K562 (cell line): ENCODE data around the gene TMEM205. TPM values are rescaled to one million over a fixed set of nuclear protein-coding genes. Genes with fewer than 3 reads are reported as not detected.

Experiments used
- ATAC-seq: fragments of 200-7000 bp; cut with Tn5 transposase; 3 replicates; pipeline ENCODE4 v1.9.1; 2020; ENCODE audit warnings: moderate library complexity
- BruUV-seq: library from RNA; stranded (reverse); fragments of 400-500 nt; replicated peaks from 2 replicates; lab custom pipeline; 2021; lab: Mats Ljungman, UMichigan
- CTCF ChIA-PET: fragments of 300-600 bp; formaldehyde crosslinking; extraction: SDS; loops from one replicate; lab custom pipeline; 2021; ENCODE audit warnings: low intra/inter-chr PET ratio; lab: Yijun Ruan, JAX
- POLR2A ChIA-PET: fragments of 300-600, 350-650 bp; sonication (Branson Sonifier 250); formaldehyde crosslinking; extraction: SDS; loops from one replicate; lab custom pipeline; 2021; ENCODE audit warnings: antibody characterized with exemption, inconsistent platforms; lab: Yijun Ruan, JAX
- DNase-seq, 4 experiments: peaks; one replicate each; pipeline versions ENCODE4 v3.0.0 to v3.0.0-alpha.2; 2011 to 2018; ENCODE audit warnings: low spot score in 3 of 4, mixed read lengths in 3 of 4; ENCODE audit errors: extremely low read depth in 1 of 4
- FAIRE-seq: peaks from 2 replicates; lab custom pipeline; 2011; peaks lifted over from hg19 to GRCh38; lab: Jason Lieb, UNC
- H2AFZ ChIP-seq: 2 replicates; pipeline ENCODE4 v1.6.0; 2011; ENCODE audit warnings: low read depth, low read length, control low read depth, inconsistent platforms
- H3K27ac ChIP-seq: fragments of 200-600 bp; 3 replicates; pipeline ENCODE4 v1.8.0; 2011; ENCODE audit warnings: low read depth, mild to moderate bottlenecking, control low read depth, inconsistent platforms, low read length, moderate library complexity, mixed read lengths; ENCODE audit errors: extremely low read depth
- H3K27me3 ChIP-seq, 2 experiments: fragments of 300-600 bp in 1 of 2; 2 replicates in 1 of 2; 3 replicates in 1 of 2; pipeline versions ENCODE4 v1.6.0 to v1.8.0; 2011; ENCODE audit warnings: inconsistent platforms in 2 of 2, low read length in 2 of 2, mild to moderate bottlenecking in 1 of 2, mixed read lengths in 1 of 2, moderate library complexity in 1 of 2; ENCODE audit not compliant: control insufficient read depth in 2 of 2, insufficient read depth in 2 of 2
- H3K36me3 ChIP-seq: fragments of 300-600 bp; 3 replicates; pipeline ENCODE4 v1.8.0; 2011; ENCODE audit warnings: mild to moderate bottlenecking, low read length, inconsistent platforms; ENCODE audit not compliant: control insufficient read depth, insufficient read depth
- H3K4me1 ChIP-seq, 2 experiments: fragments of 200-600 bp in 1 of 2; replicated peaks in 1 of 2; 2 replicates in 1 of 2; 3 replicates in 1 of 2; pipeline versions ENCODE4 v1.5.1 to v1.8.0; 2011; ENCODE audit warnings: inconsistent platforms in 2 of 2, low read length in 2 of 2, mild to moderate bottlenecking in 1 of 2, mixed read lengths in 1 of 2, moderate library complexity in 1 of 2; ENCODE audit not compliant: control insufficient read depth in 2 of 2, insufficient read depth in 2 of 2
- H3K4me2 ChIP-seq: 2 replicates; pipeline ENCODE4 v1.6.1; 2011; ENCODE audit warnings: low read length, control low read depth, inconsistent platforms, mixed read lengths; ENCODE audit not compliant: insufficient read depth
- H3K4me3 ChIP-seq: fragments of 200-600 bp; sonication (generic), shearing (Covaris generic); 2 replicates; pipeline ENCODE4 v1.5.1; 2016; ENCODE audit warnings: control low read depth, inconsistent platforms
- H3K79me2 ChIP-seq: fragments of 200-600 bp; 3 replicates; pipeline ENCODE4 v1.8.0; 2011; ENCODE audit warnings: low read length, inconsistent platforms; ENCODE audit not compliant: control insufficient read depth, insufficient read depth
- H3K9ac ChIP-seq, 2 experiments: 2 replicates each; pipeline versions ENCODE4 v1.6.0 to v1.6.1; 2011; ENCODE audit warnings: low read depth in 2 of 2, low read length in 2 of 2, control low read depth in 1 of 2, inconsistent platforms in 1 of 2, mild to moderate bottlenecking in 1 of 2, mixed read lengths in 1 of 2; ENCODE audit not compliant: insufficient read depth in 1 of 2
- H3K9me1 ChIP-seq: one replicate; pipeline ENCODE4 v1.6.0; 2011; ENCODE audit warnings: inconsistent platforms, mild to moderate bottlenecking, low read length, moderate library complexity; ENCODE audit not compliant: control insufficient read depth, insufficient read depth
- H3K9me3 ChIP-seq: replicated peaks from 2 replicates; pipeline ENCODE4 v1.5.1; 2011; ENCODE audit warnings: low read depth, low read length, inconsistent platforms; ENCODE audit not compliant: control insufficient read depth, insufficient read depth
- H4K20me1 ChIP-seq: replicated peaks from 2 replicates; pipeline ENCODE4 v1.6.1; 2011; ENCODE audit warnings: low read length, inconsistent platforms, mixed read lengths; ENCODE audit not compliant: control insufficient read depth, insufficient read depth
- BRD9 ChIP-seq: fragments of 450-650 bp; IDR thresholded peaks from 2 replicates; pipeline ENCODE4 v1.6.1; 2018; ENCODE audit warnings: low read depth; ENCODE audit not compliant: partially characterized antibody
- CXXC5 ChIP-seq: fragments of 250-450 bp; sonication (Bioruptor Pico); IDR thresholded peaks from 2 replicates; pipeline ENCODE4 v1.8.0; 2022; ENCODE audit warnings: inconsistent platforms, mild to moderate bottlenecking, moderate library complexity
- ELF4 ChIP-seq: fragments of 450-650 bp; formaldehyde crosslinking; IDR thresholded peaks from 2 replicates; pipeline ENCODE4 v1.4.0; 2022; ENCODE audit warnings: missing genetic modification characterization
- GABPA ChIP-seq: fragments of 200-800 bp; sonication (Bioruptor generic); conservative IDR thresholded peaks from 2 replicates; pipeline ENCODE4 v1.6.1; 2016; ENCODE audit warnings: low read depth, missing genetic modification characterization, missing compliant biosample characterization
- IRF9 ChIP-seq: fragments of 450-650 bp; IDR thresholded peaks from 2 replicates; pipeline ENCODE4 v1.6.1; 2016; ENCODE audit warnings: missing biosample characterization, missing genetic modification characterization
- MTA1 ChIP-seq: fragments of 450-650 bp; IDR thresholded peaks from 2 replicates; pipeline ENCODE4 v1.6.1; 2017; ENCODE audit warnings: borderline replicate concordance
- MYBL2 ChIP-seq, 2 experiments: fragments of 450-650 bp in 1 of 2; sonication (generic) in 1 of 2; formaldehyde crosslinking in 1 of 2; IDR thresholded peaks; 2 replicates each; pipeline versions ENCODE4 v1.6.1 to v1.8.1; 2017 to 2022; ENCODE audit warnings: borderline replicate concordance in 1 of 2, inconsistent platforms in 1 of 2, low read depth in 1 of 2, mild to moderate bottlenecking in 1 of 2, missing genetic modification reagents in 1 of 2, moderate library complexity in 1 of 2
- NFIC ChIP-seq: fragments of 450-650 bp; IDR thresholded peaks from 2 replicates; pipeline ENCODE4 v1.6.1; 2017; ENCODE audit warnings: mild to moderate bottlenecking, inconsistent platforms
- PKNOX1 ChIP-seq: fragments of 450-650 bp; IDR thresholded peaks from 2 replicates; pipeline ENCODE4 v1.6.1; 2016
- RCOR1 ChIP-seq, 2 experiments: IDR thresholded peaks; 2 replicates each; pipeline ENCODE4 v1.6.1; 2012; ENCODE audit warnings: low read depth in 2 of 2, low read length in 2 of 2, borderline replicate concordance in 1 of 2, improper control_type of control experiment in 1 of 2
- SOX6 ChIP-seq: fragments of 450-650 bp; IDR thresholded peaks from 2 replicates; pipeline ENCODE4 v1.6.1; 2014; ENCODE audit warnings: mild to moderate bottlenecking
- SRF ChIP-seq, 2 experiments: fragments of 250-450, 450-650 bp in 1 of 2; sonication (Bioruptor Pico) in 1 of 2; sonication (generic) in 1 of 2; formaldehyde crosslinking; IDR thresholded peaks; 2 replicates each; pipeline versions ENCODE4 v1.5.0 to v1.5.1; 2020 to 2022; ENCODE audit warnings: mild to moderate bottlenecking in 1 of 2, missing genetic modification reagents in 1 of 2
- TCF15 ChIP-seq: fragments of 250-450 bp; sonication (Bioruptor Pico); IDR thresholded peaks from 2 replicates; pipeline ENCODE4 v1.8.0; 2022; ENCODE audit warnings: moderate library complexity, mild to moderate bottlenecking, inconsistent platforms
- TRIM24 ChIP-seq, 2 experiments: fragments of 450-650 bp; IDR thresholded peaks; 2 replicates each; pipeline ENCODE4 v1.6.1; 2016
- ZNF165 ChIP-seq: fragments of 250-450 bp; sonication (Bioruptor Pico); IDR thresholded peaks from 2 replicates; pipeline ENCODE4 v1.4.0; 2020; ENCODE audit warnings: borderline replicate concordance
- WGBS: fragments of 100-300 bp; shearing (Covaris generic); methylation state at CpG from one replicate; pipeline ENCODE4 v1.1.6; 2016; ENCODE audit warnings: low coverage, mixed read lengths; ENCODE audit not compliant: insufficient coverage; ENCODE audit errors: missing lambda C conversion rate; 5-methylcytosine and 5-hydroxymethylcytosine counted together
- in situ Hi-C: fragments of 300-500 bp; cut with MboI; formaldehyde crosslinking; loops from 4 replicates; pipeline ENCODE4 v1.15.0; 2018; ENCODE audit warnings: inconsistent platforms, mixed read lengths
- intact Hi-C: fragments of 100-400 bp; cut with micrococcal nuclease; formaldehyde crosslinking; loops from 2 replicates; pipeline ENCODE4 v1.14.2; 2022
- polyA plus RNA-seq, 8 experiments: library from polyadenylated mRNA; depleted of rRNA in 4 of 8; stranded (reverse) in 5 of 8; unstranded in 3 of 8; fragments of >200 nt; fragmentation: Nextera tagmentation in 2 of 8; fragmentation: Illumina TruSeq in 1 of 8; extraction: Ambion mirVana in 2 of 8; extraction: Trizol in 1 of 8; gene quantifications; 2 replicates each; pipeline versions ENCODE4 v1.2.1 to v1.2.3, GENCODE V29; 2011 to 2014; ENCODE audit warnings: inconsistent platforms in 1 of 8, missing spikeins in 1 of 8
- total RNA-seq, 7 experiments: library from RNA; depleted of rRNA in 6 of 7; stranded (reverse); fragments of >200 nt in 6 of 7; fragmentation: Illumina TruSeq in 2 of 7; extraction: Trizol in 2 of 7; gene quantifications; 2 replicates each; pipeline versions ENCODE4 v1.2.1 to v1.2.3, GENCODE V29; 2011 to 2021; ENCODE audit warnings: low replicate concordance in 1 of 7

TMEM205 gene
- total and polyA plus RNA-seq, 9 of the 15 experiments (the other 6 are each of a cell fraction or from before 2014, with no cell fraction given), result 21.3 to 81.5 (median 44.1) TPM

GRCh38 chr19:11324748-11325389 lies 21.2 kb downstream of the TMEM205 start (continued):
- no peak for TF ChIP-seq ZNF165 (CRISPR knock-in tag)
- no peak for TF ChIP-seq GABPA (tag)
- TF ChIP-seq TCF15 (CRISPR knock-in tag), result no peak
- no peak for TF ChIP-seq BRD9
- TF ChIP-seq PKNOX1, result no peak
- TF ChIP-seq, all 486 proteins: peak for 0

GRCh38 chr19:11324079-11324661 lies 21.9 kb downstream of the TMEM205 start:
- BruUV-seq, result no TSS peak
- POLR2A ChIA-PET, result interaction anchor here (0.6 to 1.6 kb wide), 3 partner anchors 12 to 594 kb away, joined by 3 to 7 read pairs (median 4); no protein-coding TSS in a partner anchor
- TF ChIP-seq SRF (CRISPR knock-in tag; IDR thresholded peaks at IDR 0.05), result 0 out of 4 replicates have a peak, but pooled peaks of 1 of the 2 experiments have one; percentile 55
- peak; percentile 70 for TF ChIP-seq NFIC
- peak; percentile 38; the same call in 1 of the 2 replicates for TF ChIP-seq CXXC5
- peak; percentile 76 for TF ChIP-seq GABPA (tag)
- TF ChIP-seq MTA1, result peak; percentile 56; the same call in 1 of the 2 replicates
- no peak for TF ChIP-seq MYBL2 (IDR thresholded peaks at IDR 0.05; ENCODE audit: low read depth)
- TF ChIP-seq MYBL2 (CRISPR knock-in tag; IDR thresholded peaks at IDR 0.05; ENCODE audit: borderline replicate concordance), result no peak
- peak; percentile 17; the same call in 1 of the 2 replicates for TF ChIP-seq PKNOX1
- TF ChIP-seq IRF9 (tag), result peak; percentile 78
- 0 out of 4 replicates have a peak, but pooled peaks of 1 of the 2 experiments have one; percentile 33 for TF ChIP-seq TRIM24 (IDR thresholded peaks at IDR 0.05)
- no peak for TF ChIP-seq ELF4 (CRISPR knock-in tag)
- peak in 1 of 2 experiments; percentile 54; a peak in 2 of 4 replicates for TF ChIP-seq RCOR1 (IDR thresholded peaks at IDR 0.05; ENCODE audit: borderline replicate concordance in 1 of 2, low read depth in 2 of 2, low read length in 2 of 2)
- TF ChIP-seq SOX6, result peak; percentile 34; the same call in 1 of the 2 replicates

More at GRCh38 chr19:11324079-11324661, 21.9 kb downstream of the TMEM205 start:
- Histone ChIP-seq H3K4me2 (peak overlapping the region; percentile 52), H3K4me1 (peaks cover 17 to 26% of the 10 kb centered on the region in 2 experiments; a peak in 4 of 5 replicates), H3K9ac (no peak overlapping the region; a peak in 1 of 4 replicates), H3K36me3 (no peaks in the 10 kb centered on the region), H3K79me2 (no peaks in the 10 kb centered on the region), H3K27ac (peak overlapping the region; percentile 27; the same call in 1 of the 3 replicates), H2AFZ (peak overlapping the region; percentile 25; the same call in 1 of the 2 replicates), H4K20me1 (no peaks in the 10 kb centered on the region), H3K27me3 (no peaks in the 10 kb centered on the region), H3K4me3 (no peak overlapping the region), H3K9me1 (no peaks in the 10 kb centered on the region), H3K9me3 (no peaks in the 10 kb centered on the region)
- DNase-seq (peak in 2 of 4 experiments; percentile 37 to 52), FAIRE-seq (peak; percentile 60), ATAC-seq (peak; percentile 93)
- 11% methylated on average over 9 of the region's 10 CpGs for WGBS
- in situ Hi-C loops, result no loop called here
- CTCF ChIA-PET, result interaction anchor here (0.7 kb wide), 1 partner anchor 56 kb away, joined by 3 read pairs; no protein-coding TSS in a partner anchor
- intact Hi-C loops, result no loop called here
